Measurements from ENCODE around the gene PRPF4.

GRCh38 chr9:113254991-113255390 lies 20.5 kb upstream of the PRPF4 start:
- TF ChIP-seq EP300 (IDR thresholded peaks at IDR 0.05; ENCODE audit: borderline replicate concordance) (no peak), REST (IDR thresholded peaks at IDR 0.05; ENCODE audit: low read depth) (no peak), USF1 (IDR thresholded peaks at IDR 0.05) (no peak), YY1 (IDR thresholded peaks at IDR 0.05; ENCODE audit: low read depth) (no peak), TAF1 (IDR thresholded peaks at IDR 0.05; ENCODE audit: low read depth) (no peak), TEAD4 (IDR thresholded peaks at IDR 0.05) (no peak), CEBPB (IDR thresholded peaks at IDR 0.05) (no peak), RAD21 (IDR thresholded peaks at IDR 0.05; ENCODE audit: low read depth) (no peak), MAX (IDR thresholded peaks at IDR 0.05) (no peak)

All from Ishikawa (cell line).